PC-9 (cell line): ENCODE data around the gene CAPZA2. TPM values are rescaled to one million over a fixed set of nuclear protein-coding genes. Genes with fewer than 3 reads are reported as not detected.

Source experiments
- BruUV-seq: library from RNA; stranded (reverse); fragments of 400-500 nt; replicated peaks from 2 replicates; lab custom pipeline; 2021; lab: Mats Ljungman, UMichigan
- CTCF ChIA-PET: fragments of 300-600 bp; sonication (Branson Sonifier 250); formaldehyde crosslinking; loops from one replicate; lab custom pipeline; 2022; ENCODE audit warnings: antibody characterized with exemption; lab: Charles Lee
- POLR2A ChIA-PET: fragments of 300-600 bp; sonication (Branson Sonifier 250); formaldehyde crosslinking; loops from one replicate; lab custom pipeline; 2022; ENCODE audit warnings: antibody characterized with exemption; ENCODE audit not compliant: unreplicated experiment; lab: Charles Lee
- DNase-seq, 2 experiments: peaks; one replicate each; pipeline versions ENCODE4 v3.0.0 to v3.0.0-alpha.2; 2015 to 2022; ENCODE audit warnings: mixed read lengths in 1 of 2
- H2AFZ ChIP-seq: fragments of 200-600 bp; sonication (generic); 2 replicates; pipeline ENCODE4 v1.8.1; 2017; ENCODE audit warnings: antibody characterized with exemption
- H3F3A ChIP-seq: fragments of 200-600 bp; sonication (generic); 2 replicates; pipeline ENCODE4 v1.8.1; 2017; ENCODE audit warnings: antibody characterized with exemption, mild to moderate bottlenecking, low read depth; ENCODE audit not compliant: insufficient read depth
- H3K27ac ChIP-seq: fragments of 200-600 bp; sonication (generic); 2 replicates; pipeline ENCODE4 v1.6.1; 2016; ENCODE audit warnings: mixed run types
- H3K27me3 ChIP-seq: fragments of 200-600 bp; sonication (generic); 2 replicates; pipeline ENCODE4 v1.6.1; 2016; ENCODE audit warnings: low read depth, mixed run types; ENCODE audit not compliant: insufficient read depth
- H3K36me3 ChIP-seq: fragments of 200-600 bp; sonication (generic); 2 replicates; pipeline ENCODE4 v1.6.1; 2016; ENCODE audit warnings: low read depth, mixed run types
- H3K4me1 ChIP-seq: fragments of 200-600 bp; sonication (generic); replicated peaks from 2 replicates; pipeline ENCODE4 v1.6.1; 2016; ENCODE audit warnings: mixed run types; ENCODE audit not compliant: insufficient read depth
- H3K4me2 ChIP-seq: fragments of 200-600 bp; sonication (generic); 2 replicates; pipeline ENCODE4 v1.6.1; 2017; ENCODE audit warnings: mixed run types
- H3K4me3 ChIP-seq: fragments of 200-600 bp; sonication (generic); 2 replicates; pipeline ENCODE4 v1.6.1; 2016; ENCODE audit warnings: mixed run types
- H3K79me2 ChIP-seq: fragments of 200-600 bp; sonication (generic); 2 replicates; pipeline ENCODE4 v1.6.1; 2017; ENCODE audit warnings: low read depth, mixed run types
- H3K9me2 ChIP-seq: fragments of 200-600 bp; sonication (generic); 2 replicates; pipeline ENCODE4 v1.8.1; 2017; ENCODE audit warnings: mild to moderate bottlenecking; ENCODE audit not compliant: insufficient read depth
- H3K9me3 ChIP-seq: fragments of 200-600 bp; sonication (generic); 2 replicates; pipeline ENCODE4 v1.8.1; 2016; ENCODE audit warnings: low read depth; ENCODE audit not compliant: insufficient read depth
- H4K20me1 ChIP-seq: fragments of 200-600 bp; sonication (generic); 2 replicates; pipeline ENCODE4 v1.8.1; 2017; ENCODE audit not compliant: insufficient read depth
- CTCF ChIP-seq: fragments of 200-600 bp; sonication (generic); conservative IDR thresholded peaks from 2 replicates; pipeline ENCODE4 v1.6.1; 2017; ENCODE audit warnings: mixed run types, antibody characterized with exemption, mild to moderate bottlenecking, moderate library complexity
- EZH2 ChIP-seq: fragments of 200-600 bp; sonication (generic); IDR thresholded peaks from 2 replicates; pipeline ENCODE4 v1.8.0; 2017; ENCODE audit warnings: antibody characterized with exemption, low read depth
- intact Hi-C: fragments of 100-400 bp; cut with micrococcal nuclease; formaldehyde crosslinking; loops from one replicate; pipeline ENCODE4 v1.10.0; 2022; ENCODE audit not compliant: unreplicated experiment
- total RNA-seq: library from RNA; stranded (reverse); gene quantifications from 2 replicates; pipeline ENCODE4 v1.2.3, GENCODE V29; 2021

CAPZA2 gene
- total RNA-seq, 1 experiment from 2014 or later = 171 TPM

- ChIA-PET CTCF (no interaction called here), POLR2A (interaction anchor here (0.6 kb wide), 1 partner anchor 592 kb away, joined by 18 read pairs; no protein-coding TSS in a partner anchor)
- Histone ChIP-seq H3K36me3 (peaks cover 26% of the 10 kb centered on the region; the same call in 1 of the 2 replicates), H3K4me3 (no peak overlapping the region), H3K27ac (no peak overlapping the region), H3K9me2 (no peaks in the 10 kb centered on the region), H3K4me2 (no peak overlapping the region), H2AFZ (no peak overlapping the region), H3K79me2 (peaks cover 41% of the 10 kb centered on the region), H3K27me3 (no peaks in the 10 kb centered on the region), H3F3A (no peaks in the 10 kb centered on the region), H3K4me1 (no peaks in the 10 kb centered on the region), H3K9me3 (no peaks in the 10 kb centered on the region), H4K20me1 (peaks cover 19% of the 10 kb centered on the region)
- no TSS peak for BruUV-seq
- intact Hi-C loops = no loop called here
- TF ChIP-seq EZH2 = no peak
- TF ChIP-seq CTCF = no peak
- DNase-seq = no peak
These were observed 26.5 kb downstream of the CAPZA2 start for GRCh38 chr7:116888895-116889294.

GRCh38 chr7:116895849-116896248 lies 33.5 kb downstream of the CAPZA2 start:
- ChIA-PET POLR2A (interaction anchor here (0.7 kb wide), 1 partner anchor 18 kb away, joined by 5 read pairs; no protein-coding TSS in a partner anchor), CTCF (interaction anchor here (0.6 kb wide), 2 partner anchors 37 to 827 kb away, joined by 3 read pairs; no protein-coding TSS in a partner anchor)
- H3K9me3 ChIP-seq = 0 out of 2 replicates have a peak, but pooled peaks cover 3% of the 10 kb centered on the region
- no peaks in the 10 kb centered on the region for H4K20me1 ChIP-seq
- H3K36me3 ChIP-seq = peaks cover 28% of the 10 kb centered on the region
- intact Hi-C loops = no loop called here
- no peak overlapping the region for H3K4me3 ChIP-seq
- H3K79me2 ChIP-seq = peaks cover 3% of the 10 kb centered on the region; the same call in 1 of the 2 replicates
- DNase-seq = no peak
- no peak overlapping the region for H3K27ac ChIP-seq
- H3K4me2 ChIP-seq = no peak overlapping the region
- TF ChIP-seq EZH2 (no peak), CTCF (no peak)
- no peaks in the 10 kb centered on the region for H3K27me3 ChIP-seq
- no peaks in the 10 kb centered on the region for H3K9me2 ChIP-seq
- H2AFZ ChIP-seq = no peak overlapping the region
- H3K4me1 ChIP-seq = no peaks in the 10 kb centered on the region
- no TSS peak for BruUV-seq
- peaks cover 12% of the 10 kb centered on the region; the same call in 1 of the 2 replicates for H3F3A ChIP-seq

GRCh38 chr7:116897661-116898060 lies 35.3 kb downstream of the CAPZA2 start:
- H3K27me3 ChIP-seq = no peaks in the 10 kb centered on the region
- H3K4me1 ChIP-seq = no peaks in the 10 kb centered on the region
- no peak overlapping the region for H3K4me3 ChIP-seq
- H3K79me2 ChIP-seq = peaks cover 3% of the 10 kb centered on the region; the same call in 1 of the 2 replicates
- intact Hi-C loops = no loop called here
- H3K36me3 ChIP-seq = peaks cover 23% of the 10 kb centered on the region
- H3K9me3 ChIP-seq = 0 out of 2 replicates have a peak, but pooled peaks cover 7% of the 10 kb centered on the region
- BruUV-seq = no TSS peak
- H3K27ac ChIP-seq = no peak overlapping the region
- ChIA-PET POLR2A (no interaction called here), CTCF (no interaction called here)
- H3K4me2 ChIP-seq = no peak overlapping the region
- DNase-seq = no peak
- peaks cover 17% of the 10 kb centered on the region for H3F3A ChIP-seq
- H4K20me1 ChIP-seq = no peaks in the 10 kb centered on the region
- H2AFZ ChIP-seq = no peak overlapping the region
- no peaks in the 10 kb centered on the region for H3K9me2 ChIP-seq
- no peak for TF ChIP-seq CTCF
- no peak for TF ChIP-seq EZH2
